ENCODE data around the gene ZNF496. TPM values are rescaled to one million over a fixed set of nuclear protein-coding genes. Genes with fewer than 3 reads are reported as not detected.
"Not testable (repeated sequence)": the region's sequence is repeated elsewhere in the genome, so short reads cannot be mapped to it uniquely, and the experiment has no call there.

Gene ZNF496
- total and polyA plus RNA-seq, 2 experiments from 2014 or later, result 18.8 to 108 TPM

DNA sequence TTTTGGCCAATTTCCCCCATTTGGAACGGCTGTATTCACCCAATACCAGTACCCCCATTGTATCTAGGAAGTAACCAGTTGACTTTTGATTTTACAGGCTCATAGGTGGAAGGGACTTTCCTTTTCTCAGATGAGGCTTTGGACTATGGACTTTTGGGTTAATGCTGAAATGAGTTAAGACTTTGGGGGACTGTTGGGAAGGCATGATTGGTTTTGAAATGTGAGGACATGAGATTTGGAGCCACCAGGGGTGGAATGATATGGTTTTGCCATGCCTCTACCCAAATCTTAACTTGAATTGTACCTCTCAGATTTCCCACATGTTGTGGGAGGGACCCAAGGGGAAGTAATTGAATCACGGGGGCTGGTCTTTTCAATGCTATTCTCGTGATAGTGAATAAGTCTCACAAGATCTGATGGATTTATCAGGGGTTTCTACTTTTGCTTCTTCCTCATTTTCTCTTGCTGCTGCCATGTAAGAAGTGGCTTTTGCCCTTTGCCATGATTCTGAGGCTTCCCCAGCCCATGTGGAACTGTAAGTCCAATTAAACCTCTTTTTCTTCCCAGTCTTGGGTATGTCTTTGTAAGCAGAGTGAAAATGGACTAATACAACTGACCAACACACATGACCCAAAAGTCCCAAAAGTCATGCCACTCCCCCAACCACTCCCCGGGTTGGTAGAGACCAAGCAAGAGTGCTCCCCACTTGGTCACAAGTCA lies 35.4 kb upstream of the ZNF496 start:
- Histone ChIP-seq H3K27ac (no peak overlapping the region), H3K27me3 (no peaks in the 10 kb centered on the region), H3K4me3 (no peak overlapping the region), H3K4me1 (ENCODE audit: low read depth) (no peaks in the 10 kb centered on the region), H3K36me3 (no peaks in the 10 kb centered on the region), H3K9me3 (ENCODE audit: low read depth) (no peaks in the 10 kb centered on the region)
- TF ChIP-seq, protein P1, sequence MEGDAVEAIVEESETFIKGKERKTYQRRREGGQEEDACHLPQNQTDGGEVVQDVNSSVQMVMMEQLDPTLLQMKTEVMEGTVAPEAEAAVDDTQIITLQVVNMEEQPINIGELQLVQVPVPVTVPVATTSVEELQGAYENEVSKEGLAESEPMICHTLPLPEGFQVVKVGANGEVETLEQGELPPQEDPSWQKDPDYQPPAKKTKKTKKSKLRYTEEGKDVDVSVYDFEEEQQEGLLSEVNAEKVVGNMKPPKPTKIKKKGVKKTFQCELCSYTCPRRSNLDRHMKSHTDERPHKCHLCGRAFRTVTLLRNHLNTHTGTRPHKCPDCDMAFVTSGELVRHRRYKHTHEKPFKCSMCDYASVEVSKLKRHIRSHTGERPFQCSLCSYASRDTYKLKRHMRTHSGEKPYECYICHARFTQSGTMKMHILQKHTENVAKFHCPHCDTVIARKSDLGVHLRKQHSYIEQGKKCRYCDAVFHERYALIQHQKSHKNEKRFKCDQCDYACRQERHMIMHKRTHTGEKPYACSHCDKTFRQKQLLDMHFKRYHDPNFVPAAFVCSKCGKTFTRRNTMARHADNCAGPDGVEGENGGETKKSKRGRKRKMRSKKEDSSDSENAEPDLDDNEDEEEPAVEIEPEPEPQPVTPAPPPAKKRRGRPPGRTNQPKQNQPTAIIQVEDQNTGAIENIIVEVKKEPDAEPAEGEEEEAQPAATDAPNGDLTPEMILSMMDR (IDR thresholded peaks at IDR 0.05; ENCODE audit: low read depth, low read length), result no peak
- no peak for DNase-seq (ENCODE audit: low read depth in 1 of 2, low spot score in 1 of 2)

DNA sequence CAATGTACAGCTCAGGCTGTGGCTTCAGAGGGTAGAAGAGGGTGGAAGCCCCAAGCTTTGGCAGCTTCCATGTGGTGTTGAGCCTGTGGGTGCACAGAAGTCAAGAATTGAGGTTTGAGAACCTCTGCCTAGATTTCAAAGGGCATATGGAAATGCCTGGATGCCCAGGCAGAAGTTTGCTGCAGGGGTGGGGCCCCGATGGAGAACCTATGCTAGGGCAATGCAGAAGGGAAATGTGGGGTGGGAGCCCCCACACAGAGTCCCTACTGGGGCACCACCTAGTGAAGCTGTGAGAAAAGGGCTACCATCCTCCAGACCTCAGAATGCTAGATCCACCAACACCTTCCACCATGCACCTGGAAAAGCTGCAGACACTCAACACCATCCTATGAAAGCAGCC lies 34.7 kb upstream of the ZNF496 start:
- not testable (repeated sequence) for H3K4me1 ChIP-seq (ENCODE audit: low read depth); H3K27ac ChIP-seq; H3K36me3 ChIP-seq; DNase-seq (ENCODE audit: low read depth in 1 of 2, low spot score in 1 of 2); H3K9me3 ChIP-seq (ENCODE audit: low read depth); H3K27me3 ChIP-seq; H3K4me3 ChIP-seq

DNA sequence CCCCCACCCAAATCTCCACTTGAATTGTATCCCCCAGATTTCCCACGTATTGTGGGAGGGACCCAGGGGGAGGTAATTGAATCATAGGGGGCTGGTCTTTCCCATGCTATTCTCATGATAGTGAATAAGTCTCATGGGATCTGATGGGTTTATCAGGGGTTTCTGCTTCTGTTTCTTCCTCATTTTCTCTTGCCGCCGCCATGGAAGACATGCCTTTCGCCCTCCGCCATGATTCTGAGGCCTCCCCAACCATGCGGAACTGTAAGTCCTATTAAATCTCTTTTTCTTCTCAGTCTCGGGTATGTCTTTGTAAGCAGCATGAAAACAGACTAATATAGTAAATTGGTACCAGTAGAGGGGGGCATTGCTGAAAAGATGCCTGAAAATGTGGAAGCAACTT lies 33.4 kb upstream of the ZNF496 start:
- no peaks in the 10 kb centered on the region for H3K4me1 ChIP-seq (ENCODE audit: low read depth)
- H3K9me3 ChIP-seq (ENCODE audit: low read depth), result no peaks in the 10 kb centered on the region
- DNase-seq (ENCODE audit: low read depth in 1 of 2, low spot score in 1 of 2), result no peak
- no peak overlapping the region for H3K27ac ChIP-seq
- H3K27me3 ChIP-seq, result no peaks in the 10 kb centered on the region
- TF ChIP-seq, protein P1 (IDR thresholded peaks at IDR 0.05; ENCODE audit: low read depth, low read length), result no peak
- H3K36me3 ChIP-seq, result no peaks in the 10 kb centered on the region
- no peak overlapping the region for H3K4me3 ChIP-seq

DNA sequence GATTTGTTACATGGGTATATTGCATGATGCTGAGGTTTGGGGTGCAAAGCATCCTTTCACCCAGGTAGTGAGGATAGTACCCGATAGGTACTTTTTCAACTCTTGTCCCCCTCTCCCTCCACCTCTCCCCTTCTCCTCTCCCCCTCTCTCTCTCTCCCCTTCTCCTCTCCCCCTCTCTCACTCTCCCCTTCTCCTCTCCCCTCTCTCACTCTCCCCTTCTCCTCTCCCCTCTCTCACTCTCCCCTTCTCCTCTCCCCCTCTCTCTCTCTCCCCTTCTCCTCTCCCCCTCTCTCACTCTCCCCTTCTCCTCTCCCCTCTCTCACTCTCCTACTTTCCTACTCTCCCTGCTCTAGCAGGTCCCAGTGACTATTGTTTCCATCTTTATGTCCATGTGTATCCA lies 31.3 kb upstream of the ZNF496 start:
- H3K27ac ChIP-seq; H3K27me3 ChIP-seq; H3K4me1 ChIP-seq (ENCODE audit: low read depth); DNase-seq (ENCODE audit: low read depth in 1 of 2, low spot score in 1 of 2); H3K36me3 ChIP-seq; H3K4me3 ChIP-seq; H3K9me3 ChIP-seq (ENCODE audit: low read depth): not testable (repeated sequence)

DNA sequence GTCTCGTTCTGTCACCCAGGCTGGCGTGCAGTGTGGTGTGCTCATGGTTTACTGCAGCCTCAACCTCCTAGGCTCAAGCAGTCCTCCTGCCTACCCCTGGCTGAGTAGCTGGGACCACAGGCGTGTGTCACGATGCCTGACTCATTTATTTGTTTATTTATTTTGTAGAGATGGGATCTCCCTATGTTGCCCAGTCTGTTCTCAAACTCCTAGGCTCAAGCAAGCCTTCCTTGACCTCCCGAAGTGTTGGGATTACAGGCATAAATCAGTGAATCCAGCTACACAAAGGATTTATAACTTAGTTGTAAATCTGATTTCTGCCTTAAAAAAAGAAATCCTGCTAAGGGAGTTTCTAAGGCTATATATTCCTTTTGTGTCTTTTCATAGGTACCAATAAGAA lies 30.5 kb upstream of the ZNF496 start:
- H3K4me1 ChIP-seq (ENCODE audit: low read depth), result peaks cover 5% of the 10 kb centered on the region
- DNase-seq (ENCODE audit: low read depth in 1 of 2, low spot score in 1 of 2), result no peak
- TF ChIP-seq, protein P1 (IDR thresholded peaks at IDR 0.05; ENCODE audit: low read depth, low read length), result no peak
- H3K9me3 ChIP-seq (ENCODE audit: low read depth), result no peaks in the 10 kb centered on the region
- H3K36me3 ChIP-seq, result no peaks in the 10 kb centered on the region
- no peak overlapping the region for H3K4me3 ChIP-seq
- H3K27me3 ChIP-seq, result no peaks in the 10 kb centered on the region
- H3K27ac ChIP-seq, result no peak overlapping the region

DNA sequence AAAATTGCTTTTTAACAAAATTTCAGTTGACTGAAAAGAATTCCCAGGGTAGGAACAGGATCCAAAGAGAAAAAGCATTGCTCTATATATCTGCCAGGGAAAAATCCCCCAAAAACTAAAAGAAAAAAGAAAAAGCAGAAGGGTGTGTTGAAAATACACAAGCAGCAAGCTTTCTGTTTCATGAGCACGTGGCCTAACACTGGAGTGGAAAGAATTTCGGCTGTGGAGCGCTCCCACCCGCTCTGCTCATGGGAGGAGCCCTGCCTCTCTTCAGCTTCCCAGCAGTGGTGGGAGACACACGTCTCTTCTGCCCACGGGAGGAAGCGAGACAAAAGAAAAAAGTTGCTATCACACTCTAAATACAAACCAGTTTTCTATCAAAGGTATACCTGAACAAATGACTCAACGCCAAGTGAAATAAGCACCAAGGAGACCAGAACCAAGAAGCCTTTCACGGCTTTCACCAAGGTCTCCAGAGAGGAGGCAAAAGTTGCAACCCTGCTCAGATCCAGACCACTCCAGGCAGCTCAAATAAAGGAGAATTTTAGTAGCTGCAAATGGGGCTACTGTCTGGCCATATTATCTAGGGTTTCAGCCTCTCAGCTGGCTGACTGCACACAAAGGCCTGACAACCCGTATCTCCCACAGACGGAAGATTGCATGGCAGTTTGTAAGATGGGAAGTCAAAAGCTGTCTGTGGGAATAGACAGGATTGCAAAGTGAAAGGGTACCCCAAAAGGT lies 29.5 kb upstream of the ZNF496 start:
- Histone ChIP-seq H3K27me3 (no peaks in the 10 kb centered on the region), H3K9me3 (ENCODE audit: low read depth) (no peaks in the 10 kb centered on the region), H3K36me3 (no peaks in the 10 kb centered on the region), H3K27ac (no peak overlapping the region), H3K4me1 (ENCODE audit: low read depth) (peaks cover 5% of the 10 kb centered on the region), H3K4me3 (no peak overlapping the region)
- DNase-seq (ENCODE audit: low read depth in 1 of 2, low spot score in 1 of 2), result peak; percentile 21 to 69
- TF ChIP-seq, protein P1 (IDR thresholded peaks at IDR 0.05; ENCODE audit: low read depth, low read length), result no peak
